ENCODE data around the gene AHDC1. TPM values are rescaled to one million over a fixed set of nuclear protein-coding genes. Genes with fewer than 3 reads are reported as not detected.

The AHDC1 gene
- total and polyA plus RNA-seq, 2 experiments from 2014 or later = 13.3 to 14.4 TPM

- H3K9me2 ChIP-seq (replicated peaks; ENCODE audit: insufficient read depth) = no peaks in the 10 kb centered on the region
- peaks cover 100% of the 10 kb centered on the region for H4K20me1 ChIP-seq (ENCODE audit: insufficient read depth, poor library complexity, severe bottlenecking)
- no peak for DNase-seq (ENCODE audit: low spot score)
- H3K79me2 ChIP-seq = peaks cover 100% of the 10 kb centered on the region
- H3K27ac ChIP-seq = peak overlapping the region; percentile 55
- H3K4me2 ChIP-seq = peak overlapping the region; percentile 69
- 83% methylated on average over 5 of the region's 5 CpGs for WGBS (ENCODE audit: low lambda C conversion rate, missing lambda C conversion rate)
- H3K4me3 ChIP-seq = no peak overlapping the region
- H3K36me3 ChIP-seq (replicated peaks; ENCODE audit: insufficient read depth, low read depth) = no peaks in the 10 kb centered on the region
- TF ChIP-seq EZH2 (IDR thresholded peaks at IDR 0.05; ENCODE audit: borderline replicate concordance) (no peak), CTCF (IDR thresholded peaks at IDR 0.05; ENCODE audit: poor library complexity) (no peak), EZH2phosphoT487 (IDR thresholded peaks at IDR 0.05; ENCODE audit: low read depth, severe bottlenecking, unreplicated experiment) (no peak)
- H3K9me3 ChIP-seq (ENCODE audit: low read depth) = no peaks in the 10 kb centered on the region
- H3K27me3 ChIP-seq = no peaks in the 10 kb centered on the region
- peaks cover 89% of the 10 kb centered on the region for H3K4me1 ChIP-seq (ENCODE audit: insufficient read depth)
- H2AFZ ChIP-seq = no peak overlapping the region
Observed at GRCh38 chr1:27595597-27595996, 8.3 kb downstream of the AHDC1 start.

GRCh38 chr1:27594564-27595510 lies 9.1 kb downstream of the AHDC1 start:
- no peak for DNase-seq (ENCODE audit: low spot score)
- Histone ChIP-seq H3K9me3 (ENCODE audit: low read depth) (no peaks in the 10 kb centered on the region), H3K4me1 (ENCODE audit: insufficient read depth) (peaks cover 89% of the 10 kb centered on the region), H3K36me3 (replicated peaks; ENCODE audit: insufficient read depth, low read depth) (no peaks in the 10 kb centered on the region), H2AFZ (no peak overlapping the region), H3K79me2 (peaks cover 100% of the 10 kb centered on the region), H3K27me3 (no peaks in the 10 kb centered on the region), H3K4me2 (peak overlapping the region; percentile 69), H3K9me2 (replicated peaks; ENCODE audit: insufficient read depth) (no peaks in the 10 kb centered on the region), H3K27ac (peak overlapping the region; percentile 55), H3K4me3 (no peak overlapping the region), H4K20me1 (ENCODE audit: insufficient read depth, poor library complexity, severe bottlenecking) (peaks cover 99% of the 10 kb centered on the region)
- 62% methylated on average over 17 of the region's 17 CpGs for WGBS (ENCODE audit: low lambda C conversion rate, missing lambda C conversion rate)
- TF ChIP-seq CTCF (IDR thresholded peaks at IDR 0.05; ENCODE audit: poor library complexity) (no peak), EZH2 (IDR thresholded peaks at IDR 0.05; ENCODE audit: borderline replicate concordance) (no peak), EZH2phosphoT487 (IDR thresholded peaks at IDR 0.05; ENCODE audit: low read depth, severe bottlenecking, unreplicated experiment) (no peak)

GRCh38 chr1:27593678-27594563 lies 10.0 kb downstream of the AHDC1 start:
- Histone ChIP-seq H4K20me1 (ENCODE audit: insufficient read depth, poor library complexity, severe bottlenecking) (peaks cover 99% of the 10 kb centered on the region), H3K9me3 (ENCODE audit: low read depth) (no peaks in the 10 kb centered on the region), H3K4me3 (no peak overlapping the region), H3K9me2 (replicated peaks; ENCODE audit: insufficient read depth) (no peaks in the 10 kb centered on the region), H3K36me3 (replicated peaks; ENCODE audit: insufficient read depth, low read depth) (no peaks in the 10 kb centered on the region), H3K79me2 (peaks cover 100% of the 10 kb centered on the region), H2AFZ (no peak overlapping the region), H3K27ac (peak overlapping the region; percentile 55), H3K4me2 (peak overlapping the region; percentile 69), H3K4me1 (ENCODE audit: insufficient read depth) (peaks cover 89% of the 10 kb centered on the region), H3K27me3 (no peaks in the 10 kb centered on the region)
- no peak for TF ChIP-seq EZH2 (IDR thresholded peaks at IDR 0.05; ENCODE audit: borderline replicate concordance)
- no peak for TF ChIP-seq EZH2phosphoT487 (IDR thresholded peaks at IDR 0.05; ENCODE audit: low read depth, severe bottlenecking, unreplicated experiment)
- no peak for TF ChIP-seq CTCF (IDR thresholded peaks at IDR 0.05; ENCODE audit: poor library complexity)
- no peak for DNase-seq (ENCODE audit: low spot score)
- 57% methylated on average over 8 of the region's 8 CpGs for WGBS (ENCODE audit: low lambda C conversion rate, missing lambda C conversion rate)
